ENCODE results near the gene SLC25A10. TPM values are rescaled to one million over a fixed set of nuclear protein-coding genes. Genes with fewer than 3 reads are reported as not detected.
A peak's percentile ranks its signal among the peaks of the same experiment; 100 is the strongest.

The SLC25A10 gene
- total RNA-seq, 6 experiments from 2014 or later, result 13.2 to 21.9 (median 17.1) TPM

- no peak for TF ChIP-seq CTCF (IDR thresholded peaks at IDR 0.05)
- Mint-ChIP-seq H3K27ac (peak overlapping the region; percentile 55; the same call in 1 of the 2 replicates), H3K9me3 (no peaks in the 10 kb centered on the region), H3K4me1 (ENCODE audit: low read depth) (peaks cover 17% of the 10 kb centered on the region), H3K27me3 (ENCODE audit: insufficient read depth) (peaks cover 16% of the 10 kb centered on the region), H3K36me3 (ENCODE audit: low read depth) (peaks cover 20% of the 10 kb centered on the region), H3K4me3 (no peak overlapping the region)
- no peak for DNase-seq
Measured at GRCh38 chr17:81687770-81688541, 24.1 kb upstream of the SLC25A10 start.

- TF ChIP-seq CTCF (IDR thresholded peaks at IDR 0.05), result no peak
- Mint-ChIP-seq H3K27me3 (ENCODE audit: insufficient read depth) (peaks cover 15% of the 10 kb centered on the region), H3K9me3 (no peaks in the 10 kb centered on the region), H3K4me1 (ENCODE audit: low read depth) (peaks cover 16% of the 10 kb centered on the region), H3K4me3 (no peak overlapping the region), H3K27ac (no peak overlapping the region), H3K36me3 (ENCODE audit: low read depth) (peaks cover 19% of the 10 kb centered on the region)
- no peak for DNase-seq
Measured at GRCh38 chr17:81688616-81689015, 23.5 kb upstream of the SLC25A10 start.

GRCh38 chr17:81690066-81690465 is 22.0 kb upstream of the SLC25A10 start:
- no peak overlapping the region for H3K4me3 Mint-ChIP-seq
- no peak for DNase-seq
- TF ChIP-seq CTCF (IDR thresholded peaks at IDR 0.05), result no peak
- H3K27ac Mint-ChIP-seq, result no peak overlapping the region
- H3K9me3 Mint-ChIP-seq, result no peaks in the 10 kb centered on the region
- H3K36me3 Mint-ChIP-seq (ENCODE audit: low read depth), result peaks cover 11% of the 10 kb centered on the region
- peaks cover 7% of the 10 kb centered on the region for H3K4me1 Mint-ChIP-seq (ENCODE audit: low read depth)
- H3K27me3 Mint-ChIP-seq (ENCODE audit: insufficient read depth), result peaks cover 8% of the 10 kb centered on the region

- Mint-ChIP-seq H3K27ac (no peak overlapping the region), H3K4me1 (ENCODE audit: low read depth) (peaks cover 2% of the 10 kb centered on the region), H3K27me3 (ENCODE audit: insufficient read depth) (peaks cover 6% of the 10 kb centered on the region), H3K4me3 (no peak overlapping the region), H3K36me3 (ENCODE audit: low read depth) (peaks cover 6% of the 10 kb centered on the region), H3K9me3 (no peaks in the 10 kb centered on the region)
- no peak for DNase-seq
- no peak for TF ChIP-seq CTCF (IDR thresholded peaks at IDR 0.05)
Measured at GRCh38 chr17:81690549-81690948, 21.5 kb upstream of the SLC25A10 start.

- no peak for DNase-seq
- Mint-ChIP-seq H3K27me3 (ENCODE audit: insufficient read depth) (peaks cover 6% of the 10 kb centered on the region), H3K36me3 (ENCODE audit: low read depth) (peaks cover 4% of the 10 kb centered on the region; the same call in 1 of the 2 replicates), H3K4me3 (no peak overlapping the region), H3K4me1 (ENCODE audit: low read depth) (no peaks in the 10 kb centered on the region), H3K9me3 (no peaks in the 10 kb centered on the region), H3K27ac (no peak overlapping the region)
- no peak for TF ChIP-seq CTCF (IDR thresholded peaks at IDR 0.05)
Measured at GRCh38 chr17:81691196-81691595, 20.9 kb upstream of the SLC25A10 start.
